SK-N-SH treated with all-trans-retinoic acid at 6 μM for 48 hours (cell line): ENCODE measurements around the gene APOBEC3C.

Source experiments
- CREB5 ChIP-seq: fragments of 250-450 bp; sonication (Bioruptor Pico); IDR thresholded peaks from 2 replicates; pipeline ENCODE4 v1.5.1; 2020; ENCODE audit warnings: low read depth, mild to moderate bottlenecking, moderate library complexity
- GLIS3 ChIP-seq: fragments of 250-450 bp; sonication (Bioruptor Pico); IDR thresholded peaks from 2 replicates; pipeline ENCODE4 v1.5.0; 2020; ENCODE audit warnings: mild to moderate bottlenecking, moderate library complexity
- ISL1 ChIP-seq: fragments of 250-450 bp; sonication (Bioruptor Pico); IDR thresholded peaks from 2 replicates; pipeline ENCODE4 v2.1.2; 2022; ENCODE audit warnings: mild to moderate bottlenecking, moderate library complexity
- OSR1 ChIP-seq: fragments of 250-450 bp; sonication (Bioruptor Pico); IDR thresholded peaks from 2 replicates; pipeline ENCODE4 v1.8.0; 2022; ENCODE audit warnings: moderate library complexity, mild to moderate bottlenecking, inconsistent platforms
- PATZ1 ChIP-seq: fragments of 250-450 bp; sonication (Bioruptor Pico); IDR thresholded peaks from 2 replicates; pipeline ENCODE4 v1.8.0; 2020; ENCODE audit warnings: mild to moderate bottlenecking, moderate library complexity, borderline replicate concordance
- RARB ChIP-seq: fragments of 250-450 bp; sonication (Bioruptor Pico); IDR thresholded peaks from 2 replicates; pipeline ENCODE4 v1.8.0; 2021; ENCODE audit warnings: mild to moderate bottlenecking, moderate library complexity
- SNAI2 ChIP-seq: fragments of 250-450 bp; sonication (Bioruptor Pico); IDR thresholded peaks from 2 replicates; pipeline ENCODE4 v1.5.0; 2020; ENCODE audit warnings: mild to moderate bottlenecking, moderate library complexity
- TSHZ2 ChIP-seq: fragments of 250-450 bp; sonication (Bioruptor Pico); IDR thresholded peaks from 2 replicates; pipeline ENCODE4 v1.5.0; 2020; ENCODE audit warnings: mild to moderate bottlenecking, moderate library complexity

GRCh38 chr22:38971202-38971601, 42.9 kb upstream of the APOBEC3C start:
- TF ChIP-seq PATZ1 (CRISPR knock-in tag) (no peak), ISL1 (CRISPR knock-in tag) (no peak), GLIS3 (CRISPR knock-in tag) (no peak), TSHZ2 (CRISPR knock-in tag) (no peak), OSR1 (CRISPR knock-in tag) (no peak), RARB (CRISPR knock-in tag) (no peak), SNAI2 (CRISPR knock-in tag) (no peak), CREB5 (CRISPR knock-in tag) (no peak)
